ENCODE measurements around the gene ING4.

Gene ING4

GRCh38 chr12:6635375-6635855 lies 27.5 kb downstream of the ING4 start:
- peak; percentile 47 for DNase-seq

GRCh38 chr12:6632026-6632983 lies 30.6 kb downstream of the ING4 start:
- peak; percentile 80 for DNase-seq

GRCh38 chr12:6631549-6631961 lies 31.4 kb downstream of the ING4 start:
- DNase-seq = no peak

GRCh38 chr12:6630736-6631135 lies 32.2 kb downstream of the ING4 start:
- DNase-seq = no peak

- DNase-seq = no peak
Observed at GRCh38 chr12:6627616-6628015, 35.3 kb downstream of the ING4 start.

GRCh38 chr12:6626654-6627283 lies 36.1 kb downstream of the ING4 start:
- DNase-seq = no peak

GRCh38 chr12:6620885-6621274 lies 42.0 kb downstream of the ING4 start:
- no peak for DNase-seq

GRCh38 chr12:6620137-6620884 lies 42.6 kb downstream of the ING4 start:
- DNase-seq = no peak

- DNase-seq = peak; percentile 45
Observed at GRCh38 chr12:6618483-6619225, 44.3 kb downstream of the ING4 start.

GRCh38 chr12:6615802-6616201 lies 47.1 kb downstream of the ING4 start:
- no peak for DNase-seq

GRCh38 chr12:6614513-6615172 lies 48.3 kb downstream of the ING4 start:
- DNase-seq = no peak

- peak; percentile 98 for DNase-seq
Observed at GRCh38 chr12:6613776-6614512, 49.0 kb downstream of the ING4 start.

- DNase-seq = peak; percentile 82
Observed at GRCh38 chr12:6613015-6613775, 49.7 kb downstream of the ING4 start.

- DNase-seq = no peak
Observed at GRCh38 chr12:6612652-6613014, 50.3 kb downstream of the ING4 start.

GRCh38 chr12:6612247-6612646 lies 50.7 kb downstream of the ING4 start:
- no peak for DNase-seq

- no peak for DNase-seq
Observed at GRCh38 chr12:6608592-6609281, 54.2 kb downstream of the ING4 start.

- DNase-seq = peak; percentile 77
Observed at GRCh38 chr12:6607751-6608591, 54.9 kb downstream of the ING4 start.

GRCh38 chr12:6606331-6607131 lies 56.4 kb downstream of the ING4 start:
- DNase-seq = no peak

All from GDM1 (cell line).